LNCAP (cell line): ENCODE measurements around the gene FBLN1.

Experiments
- CTCF ChIP-seq: fragments of 450-650 bp; IDR thresholded peaks from 2 replicates; pipeline ENCODE4 v1.5.1; 2017; ENCODE audit warnings: mild to moderate bottlenecking

The FBLN1 gene

GRCh38 chr22:45502215-45503049, at the start of gene FBLN1:
Gene FBLN1, plus strand, starts transcription at chr22:45502883. Its CDS starts 103 bp downstream, at chr22:45502986.
- no peak for TF ChIP-seq CTCF

- no peak for TF ChIP-seq CTCF
Observed at GRCh38 chr22:45453764-45454163, 48.9 kb upstream of the FBLN1 start.

GRCh38 chr22:45454275-45454674, 48.4 kb upstream of the FBLN1 start:
- TF ChIP-seq CTCF: no peak

GRCh38 chr22:45455212-45455611, 47.5 kb upstream of the FBLN1 start:
- no peak for TF ChIP-seq CTCF

GRCh38 chr22:45455621-45456020, 47.1 kb upstream of the FBLN1 start:
- TF ChIP-seq CTCF: no peak

GRCh38 chr22:45456811-45457210, 45.9 kb upstream of the FBLN1 start:
- no peak for TF ChIP-seq CTCF

- no peak for TF ChIP-seq CTCF
Observed at GRCh38 chr22:45458532-45458931, 44.2 kb upstream of the FBLN1 start.
